HG03571 (cell line): ENCODE data around the gene SCLT1.

Experiments used
- ATAC-seq: cut with Tn5 transposase; IDR thresholded peaks from one replicate; pipeline ENCODE4 v1.9.1; 2021; ENCODE audit not compliant: unreplicated experiment

SCLT1 gene

GRCh38 chr4:128961405-128961804, 131.9 kb downstream of the SCLT1 start:
- ATAC-seq: no peak

GRCh38 chr4:128958194-128958593, 135.1 kb downstream of the SCLT1 start:
- ATAC-seq: no peak

GRCh38 chr4:128957459-128957858, 135.9 kb downstream of the SCLT1 start:
- ATAC-seq: no peak

GRCh38 chr4:128955751-128956150, 137.6 kb downstream of the SCLT1 start:
- ATAC-seq: no peak

- no peak for ATAC-seq
Observed at GRCh38 chr4:128954941-128955340, 138.4 kb downstream of the SCLT1 start.

GRCh38 chr4:128951316-128951715, 142.0 kb downstream of the SCLT1 start:
- no peak for ATAC-seq

- no peak for ATAC-seq
Observed at GRCh38 chr4:128950796-128951195, 142.5 kb downstream of the SCLT1 start.

- no peak for ATAC-seq
Observed at GRCh38 chr4:128946916-128947315, 146.4 kb downstream of the SCLT1 start.

- no peak for ATAC-seq
Observed at GRCh38 chr4:128942607-128943006, 150.7 kb downstream of the SCLT1 start.

- no peak for ATAC-seq
Observed at GRCh38 chr4:128940971-128941370, 152.4 kb downstream of the SCLT1 start.

- no peak for ATAC-seq
Observed at GRCh38 chr4:128930051-128930450, 163.3 kb downstream of the SCLT1 start.

GRCh38 chr4:128924951-128925350, 168.4 kb downstream of the SCLT1 start:
- no peak for ATAC-seq

- no peak for ATAC-seq
Observed at GRCh38 chr4:128921954-128922353, 171.4 kb downstream of the SCLT1 start.

- ATAC-seq: peak; percentile 57
Observed at GRCh38 chr4:128917781-128918180, 175.6 kb downstream of the SCLT1 start.

- ATAC-seq: peak; percentile 81
Observed at GRCh38 chr4:128916832-128917231, 176.5 kb downstream of the SCLT1 start.

- no peak for ATAC-seq
Observed at GRCh38 chr4:128915544-128915943, 177.8 kb downstream of the SCLT1 start.

- no peak for ATAC-seq
Observed at GRCh38 chr4:128913228-128913627, 180.1 kb downstream of the SCLT1 start.

- no peak for ATAC-seq
Observed at GRCh38 chr4:128908735-128909134, 184.6 kb downstream of the SCLT1 start.

- ATAC-seq: no peak
Observed at GRCh38 chr4:128907981-128908380, 185.4 kb downstream of the SCLT1 start.

GRCh38 chr4:128906581-128906980, 186.8 kb downstream of the SCLT1 start:
- no peak for ATAC-seq

GRCh38 chr4:128904821-128905220, 188.5 kb downstream of the SCLT1 start:
- no peak for ATAC-seq

GRCh38 chr4:128880662-128881061, 212.7 kb downstream of the SCLT1 start:
- no peak for ATAC-seq

- no peak for ATAC-seq
Observed at GRCh38 chr4:128879971-128880370, 213.4 kb downstream of the SCLT1 start.

GRCh38 chr4:128879283-128879682, 214.1 kb downstream of the SCLT1 start:
- ATAC-seq: no peak
